Ishikawa (cell line): ENCODE data around the gene LRRC47.

ENCODE experiments used
- EGR1 ChIP-seq: IDR thresholded peaks from 2 replicates; pipeline ENCODE4 v1.6.1; 2012
- EP300 ChIP-seq: IDR thresholded peaks from 2 replicates; pipeline ENCODE4 v1.6.1; 2012; ENCODE audit warnings: borderline replicate concordance
- RAD21 ChIP-seq: IDR thresholded peaks from 2 replicates; pipeline ENCODE4 v1.6.1; 2012; ENCODE audit warnings: low read depth
- REST ChIP-seq: IDR thresholded peaks from 2 replicates; pipeline ENCODE4 v1.6.1; 2012; ENCODE audit warnings: low read depth, mild to moderate bottlenecking
- ZBTB7A ChIP-seq: IDR thresholded peaks from 2 replicates; pipeline ENCODE4 v1.6.1; 2012; ENCODE audit warnings: low read depth

GRCh38 chr1:3747522-3747848 lies 48.8 kb downstream of the LRRC47 start:
- TF ChIP-seq ZBTB7A (no peak), REST (no peak), RAD21 (no peak), EGR1 (no peak), EP300 (no peak)
